WERI-Rb-1 (cell line): ENCODE measurements around the gene CIRBP.
"Not testable (repeated sequence)": the region's sequence is repeated elsewhere in the genome, so short reads cannot be mapped to it uniquely, and the experiment has no call there.

Source experiments
- DNase-seq: peaks from one replicate; pipeline ENCODE4 v3.0.0-alpha.2; 2020
- H3K27ac ChIP-seq: fragments of 250-450 bp; sonication (Bioruptor Pico); 2 replicates; pipeline ENCODE4 v1.5.1; 2020; ENCODE audit warnings: mild to moderate bottlenecking, moderate library complexity
- H3K27me3 ChIP-seq: fragments of 250-450 bp; sonication (Bioruptor Pico); 2 replicates; pipeline ENCODE4 v1.5.1; 2021; ENCODE audit warnings: mild to moderate bottlenecking, low read depth, moderate library complexity; ENCODE audit not compliant: insufficient read depth, severe bottlenecking
- H3K36me3 ChIP-seq: fragments of 250-450 bp; sonication (Bioruptor Pico); 2 replicates; pipeline ENCODE4 v1.5.1; 2020; ENCODE audit warnings: mild to moderate bottlenecking, moderate library complexity
- H3K4me3 ChIP-seq: 2 replicates; pipeline ENCODE4 v1.5.1; 2011; ENCODE audit warnings: low read depth, mild to moderate bottlenecking, control low read depth, low read length
- H3K9me3 ChIP-seq: fragments of 250-450 bp; sonication (Bioruptor Pico); 2 replicates; pipeline ENCODE4 v1.5.1; 2021; ENCODE audit warnings: mild to moderate bottlenecking, moderate library complexity; ENCODE audit not compliant: severe bottlenecking
- CTCF ChIP-seq: IDR thresholded peaks from 2 replicates; pipeline ENCODE4 v1.5.1; 2011; ENCODE audit warnings: low read depth, mild to moderate bottlenecking, control low read depth, inconsistent platforms, low read length

The CIRBP gene

GRCh38 chr19:1313695-1314613 is 44.8 kb downstream of the CIRBP start:
- Histone ChIP-seq H3K36me3 (no peaks in the 10 kb centered on the region), H3K27ac (no peak overlapping the region), H3K27me3 (no peaks in the 10 kb centered on the region), H3K4me3 (no peak overlapping the region), H3K9me3 (no peaks in the 10 kb centered on the region)
- no peak for TF ChIP-seq CTCF
- DNase-seq = peak; percentile 29

GRCh38 chr19:1315470-1316166 is 46.5 kb downstream of the CIRBP start:
- Histone ChIP-seq H3K36me3 (no peaks in the 10 kb centered on the region), H3K9me3 (no peaks in the 10 kb centered on the region), H3K27me3 (no peaks in the 10 kb centered on the region), H3K4me3 (peak overlapping the region; percentile 27), H3K27ac (no peak overlapping the region)
- peak; percentile 75 for DNase-seq
- TF ChIP-seq CTCF = peak; percentile 73

GRCh38 chr19:1316466-1316865 is 47.3 kb downstream of the CIRBP start:
- no peaks in the 10 kb centered on the region for H3K9me3 ChIP-seq

GRCh38 chr19:1317274-1318003 is 48.3 kb downstream of the CIRBP start:
- Histone ChIP-seq H3K36me3 (no peaks in the 10 kb centered on the region), H3K9me3 (no peaks in the 10 kb centered on the region), H3K27me3 (no peaks in the 10 kb centered on the region), H3K27ac (no peak overlapping the region), H3K4me3 (no peak overlapping the region)
- no peak for TF ChIP-seq CTCF
- DNase-seq = no peak

More at GRCh38 chr19:1316466-1316865, 47.3 kb downstream of the CIRBP start:
- Histone ChIP-seq H3K27me3 (no peaks in the 10 kb centered on the region), H3K4me3 (no peak overlapping the region), H3K36me3 (no peaks in the 10 kb centered on the region), H3K27ac (no peak overlapping the region)
- no peak for DNase-seq
- no peak for TF ChIP-seq CTCF

- no peaks in the 10 kb centered on the region for H3K9me3 ChIP-seq
- H3K36me3 ChIP-seq = no peaks in the 10 kb centered on the region
- TF ChIP-seq CTCF = no peak
- peak overlapping the region; percentile 40 for H3K4me3 ChIP-seq
- H3K27me3 ChIP-seq = no peaks in the 10 kb centered on the region
- DNase-seq = peak; percentile 64
- peak overlapping the region; percentile 11; the same call in 1 of the 2 replicates for H3K27ac ChIP-seq
These were observed 49.7 kb downstream of the CIRBP start for GRCh38 chr19:1318678-1319471.

GRCh38 chr19:1320282-1320650 is 51.1 kb downstream of the CIRBP start:
- DNase-seq, H3K27me3 ChIP-seq: not testable (repeated sequence)

More at GRCh38 chr19:1320282-1320650, 51.1 kb downstream of the CIRBP start:
- H3K27ac ChIP-seq, H3K9me3 ChIP-seq, H3K36me3 ChIP-seq, H3K4me3 ChIP-seq: not testable (repeated sequence)
